Fibroblast of lung (primary cell): ENCODE results near the gene MB21D2. TPM values are rescaled to one million over a fixed set of nuclear protein-coding genes. Genes with fewer than 3 reads are reported as not detected.

Source experiments
- DNase-seq, 2 donors: peaks; one replicate each; pipeline versions ENCODE4 v3.0.0 to v3.0.0-alpha.2; 2010; ENCODE audit warnings: low read depth in 2 of 2
- H2AFZ ChIP-seq: 2 replicates; pipeline ENCODE4 v1.5.1; 2012; ENCODE audit warnings: low read length, control low read depth, inconsistent platforms
- H3K27ac ChIP-seq: 2 replicates; pipeline ENCODE4 v1.5.1; 2011; ENCODE audit warnings: low read length, control low read depth; ENCODE audit not compliant: insufficient read depth
- H3K27me3 ChIP-seq: 2 replicates; pipeline ENCODE4 v1.5.1; 2011; ENCODE audit warnings: mild to moderate bottlenecking, low read length; ENCODE audit not compliant: control insufficient read depth, insufficient read depth
- H3K36me3 ChIP-seq: 2 replicates; pipeline ENCODE4 v1.5.1; 2011; ENCODE audit warnings: low read length; ENCODE audit not compliant: control insufficient read depth, insufficient read depth
- H3K4me1 ChIP-seq: 2 replicates; pipeline ENCODE4 v1.5.1; 2011; ENCODE audit warnings: low read length; ENCODE audit not compliant: control insufficient read depth, insufficient read depth; ENCODE audit errors: extremely low read depth
- H3K4me2 ChIP-seq: 2 replicates; pipeline ENCODE4 v1.5.1; 2011; ENCODE audit warnings: low read length, control low read depth; ENCODE audit not compliant: insufficient read depth; ENCODE audit errors: extremely low read depth
- H3K4me3 ChIP-seq, 4 experiments: fragments of 200-600 bp in 1 of 4; sonication (generic) in 1 of 4; replicated peaks in 1 of 4; 2 replicates each; pipeline ENCODE4 v1.5.1; 2011 to 2016; ENCODE audit warnings: low read length in 4 of 4, low read depth in 3 of 4, mild to moderate bottlenecking in 3 of 4, control low read depth in 2 of 4, inconsistent platforms in 1 of 4, mixed read lengths in 1 of 4; ENCODE audit not compliant: insufficient read depth in 1 of 4; ENCODE audit errors: control extremely low read depth in 1 of 4
- H3K79me2 ChIP-seq: 2 replicates; pipeline ENCODE4 v1.5.1; 2012; ENCODE audit warnings: mild to moderate bottlenecking, low read length, inconsistent platforms; ENCODE audit not compliant: control insufficient read depth, insufficient read depth
- H3K9ac ChIP-seq: 2 replicates; pipeline ENCODE4 v1.5.1; 2011; ENCODE audit warnings: mild to moderate bottlenecking, low read length, control low read depth; ENCODE audit not compliant: insufficient read depth
- H3K9me3 ChIP-seq: 2 replicates; pipeline ENCODE4 v1.5.1; 2012; ENCODE audit warnings: low read depth, low read length; ENCODE audit not compliant: control insufficient read depth, insufficient read depth
- H4K20me1 ChIP-seq: 2 replicates; pipeline ENCODE4 v1.5.1; 2011; ENCODE audit warnings: low read length; ENCODE audit not compliant: control insufficient read depth, insufficient read depth; ENCODE audit errors: extremely low read depth
- EZH2 ChIP-seq: IDR thresholded peaks from 2 replicates; pipeline ENCODE4 v1.5.1; 2012; ENCODE audit warnings: low read length, control low read depth, mild to moderate bottlenecking; ENCODE audit errors: missing control alignments
- polyA plus RNA-seq, 2 donors: library from polyadenylated mRNA; depleted of rRNA in 1 of 2; stranded (reverse) in 1 of 2; unstranded in 1 of 2; fragments of >200 nt; gene quantifications; 2 replicates each; pipeline ENCODE4 v1.2.1, GENCODE V29; 2011 to 2012; ENCODE audit warnings: missing spikeins in 1 of 2
- total RNA-seq: library from RNA; depleted of rRNA; stranded (reverse); fragments of >200 nt; gene quantifications from 2 replicates; pipeline ENCODE4 v1.2.1, GENCODE V29; 2014
- TF ChIP-seq, protein P1 (sequence below), 2 donors: IDR thresholded peaks in 1 of 2; conservative IDR thresholded peaks in 1 of 2; 1 replicate in 1 of 2; 2 replicates in 1 of 2; pipeline ENCODE4 v1.5.1; 2011 to 2012; ENCODE audit warnings: low read length in 2 of 2, control low read depth in 1 of 2, inconsistent platforms in 1 of 2, low read depth in 1 of 2, mild to moderate bottlenecking in 1 of 2

Gene MB21D2
- total and polyA plus RNA-seq, 2 donors (not counting 1 experiment from before 2014, with no cell fraction given), result 3.5 to 11.4 TPM

DNA sequence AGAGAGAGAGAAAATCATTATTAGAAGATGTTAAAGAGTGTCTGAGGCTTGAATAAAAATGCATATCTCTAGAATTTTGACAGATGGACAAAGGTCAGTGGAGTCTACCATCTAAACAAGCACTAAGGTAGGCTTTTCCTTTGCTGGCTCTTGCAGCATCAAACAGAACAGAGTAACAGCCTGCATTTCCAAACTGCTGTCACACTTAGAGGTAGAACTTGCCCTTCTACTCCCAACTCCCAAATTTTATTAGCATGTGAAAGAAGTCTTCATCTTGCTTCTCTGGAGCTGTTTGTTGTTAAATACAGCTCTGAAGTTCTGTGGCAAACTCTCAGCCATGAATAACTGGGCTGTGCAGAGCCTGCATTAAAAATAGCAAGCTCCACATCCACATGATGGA, 4.1 kb upstream of the MB21D2 start:
- H3K79me2 ChIP-seq, result peaks cover 7% of the 10 kb centered on the region
- H3K4me2 ChIP-seq, result no peak overlapping the region
- no peaks in the 10 kb centered on the region for H4K20me1 ChIP-seq
- no peaks in the 10 kb centered on the region for H3K27me3 ChIP-seq
- no peak overlapping the region for H2AFZ ChIP-seq
- DNase-seq, result no peak
- TF ChIP-seq, protein P1, sequence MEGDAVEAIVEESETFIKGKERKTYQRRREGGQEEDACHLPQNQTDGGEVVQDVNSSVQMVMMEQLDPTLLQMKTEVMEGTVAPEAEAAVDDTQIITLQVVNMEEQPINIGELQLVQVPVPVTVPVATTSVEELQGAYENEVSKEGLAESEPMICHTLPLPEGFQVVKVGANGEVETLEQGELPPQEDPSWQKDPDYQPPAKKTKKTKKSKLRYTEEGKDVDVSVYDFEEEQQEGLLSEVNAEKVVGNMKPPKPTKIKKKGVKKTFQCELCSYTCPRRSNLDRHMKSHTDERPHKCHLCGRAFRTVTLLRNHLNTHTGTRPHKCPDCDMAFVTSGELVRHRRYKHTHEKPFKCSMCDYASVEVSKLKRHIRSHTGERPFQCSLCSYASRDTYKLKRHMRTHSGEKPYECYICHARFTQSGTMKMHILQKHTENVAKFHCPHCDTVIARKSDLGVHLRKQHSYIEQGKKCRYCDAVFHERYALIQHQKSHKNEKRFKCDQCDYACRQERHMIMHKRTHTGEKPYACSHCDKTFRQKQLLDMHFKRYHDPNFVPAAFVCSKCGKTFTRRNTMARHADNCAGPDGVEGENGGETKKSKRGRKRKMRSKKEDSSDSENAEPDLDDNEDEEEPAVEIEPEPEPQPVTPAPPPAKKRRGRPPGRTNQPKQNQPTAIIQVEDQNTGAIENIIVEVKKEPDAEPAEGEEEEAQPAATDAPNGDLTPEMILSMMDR (conservative IDR thresholded peaks at IDR 0.05 in 1 of 2, IDR thresholded peaks at IDR 0.05 in 1 of 2; ENCODE audit: low read depth in 1 of 2, low read length in 2 of 2), result no peak
- TF ChIP-seq EZH2, result no peak
- H3K36me3 ChIP-seq, result no peaks in the 10 kb centered on the region
- H3K27ac ChIP-seq, result no peak overlapping the region
- no peaks in the 10 kb centered on the region for H3K4me1 ChIP-seq
- H3K9me3 ChIP-seq, result no peaks in the 10 kb centered on the region
- no peak overlapping the region for H3K9ac ChIP-seq
- H3K4me3 ChIP-seq, result no peak overlapping the region

DNA sequence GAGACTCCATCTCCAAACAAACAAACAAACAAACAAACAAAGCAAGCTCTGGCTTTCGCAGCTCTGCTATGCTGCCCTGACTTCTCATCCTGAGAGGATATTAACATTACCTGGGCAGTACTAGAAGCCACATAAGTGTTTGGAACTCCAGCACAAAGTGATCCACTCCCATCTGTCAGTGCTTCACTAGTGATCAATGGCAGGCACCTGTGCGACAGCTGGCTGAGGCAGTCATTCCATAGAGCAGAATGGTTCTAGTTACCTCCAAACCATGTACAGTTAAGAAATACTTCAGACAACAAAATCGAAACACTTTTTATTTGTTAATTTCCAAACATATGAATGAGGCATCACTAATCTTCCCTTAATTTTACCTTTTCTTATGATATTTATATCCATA, 2.8 kb upstream of the MB21D2 start:
- H3K4me1 ChIP-seq, result no peaks in the 10 kb centered on the region
- TF ChIP-seq, protein P1 (conservative IDR thresholded peaks at IDR 0.05 in 1 of 2, IDR thresholded peaks at IDR 0.05 in 1 of 2; ENCODE audit: low read depth in 1 of 2, low read length in 2 of 2), result no peak
- no peak for TF ChIP-seq EZH2
- H3K79me2 ChIP-seq, result peaks cover 20% of the 10 kb centered on the region
- no peaks in the 10 kb centered on the region for H3K9me3 ChIP-seq
- no peaks in the 10 kb centered on the region for H3K36me3 ChIP-seq
- H3K27ac ChIP-seq, result no peak overlapping the region
- no peaks in the 10 kb centered on the region for H3K27me3 ChIP-seq
- no peak overlapping the region for H3K4me3 ChIP-seq
- H3K4me2 ChIP-seq, result no peak overlapping the region
- H2AFZ ChIP-seq, result no peak overlapping the region
- no peak for DNase-seq
- H4K20me1 ChIP-seq, result no peaks in the 10 kb centered on the region
- H3K9ac ChIP-seq, result no peak overlapping the region

DNA sequence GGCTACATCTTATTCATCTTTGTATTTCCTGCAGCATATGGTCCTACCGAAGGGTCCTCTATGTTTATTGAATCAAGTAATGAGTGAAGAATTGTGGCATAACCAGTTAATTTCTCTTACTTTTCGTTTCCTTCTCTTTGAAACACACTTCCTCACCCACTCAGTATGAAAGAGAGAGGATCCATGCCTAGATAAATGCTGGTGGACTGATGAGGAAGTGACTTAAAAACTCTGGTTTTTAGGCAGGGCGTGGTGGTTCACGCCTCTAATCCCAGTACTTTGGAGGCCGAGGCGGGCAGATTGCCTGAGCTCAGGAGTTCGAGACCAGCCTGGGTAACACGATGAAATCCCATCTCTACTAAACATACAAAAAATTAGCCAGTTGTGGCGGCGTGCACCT, 2.2 kb upstream of the MB21D2 start:
- Histone ChIP-seq H4K20me1 (no peaks in the 10 kb centered on the region), H3K9me3 (no peaks in the 10 kb centered on the region), H3K4me1 (no peaks in the 10 kb centered on the region), H3K36me3 (no peaks in the 10 kb centered on the region), H3K27ac (no peak overlapping the region), H3K4me2 (no peak overlapping the region), H2AFZ (no peak overlapping the region), H3K27me3 (no peaks in the 10 kb centered on the region), H3K79me2 (peaks cover 25% of the 10 kb centered on the region), H3K4me3 (no peak overlapping the region), H3K9ac (no peak overlapping the region)
- TF ChIP-seq, protein P1 (conservative IDR thresholded peaks at IDR 0.05 in 1 of 2, IDR thresholded peaks at IDR 0.05 in 1 of 2; ENCODE audit: low read depth in 1 of 2, low read length in 2 of 2), result no peak
- TF ChIP-seq EZH2, result no peak
- DNase-seq, result no peak
